ENCODE results near the gene CD300A. TPM values are rescaled to one million over a fixed set of nuclear protein-coding genes. Genes with fewer than 3 reads are reported as not detected.
"Not testable (repeated sequence)": the region's sequence is repeated elsewhere in the genome, so short reads cannot be mapped to it uniquely, and the experiment has no call there.

The CD300A gene
- total RNA-seq, 1 donor: not detected

- TF ChIP-seq CTCF (IDR thresholded peaks at IDR 0.05; ENCODE audit: insufficient read depth, low read length): no peak
- DNase-seq (ENCODE audit: low read depth): no peak
- no peak overlapping the region for H3K4me3 ChIP-seq (ENCODE audit: low read depth, low read length)
Measured at GRCh38 chr17:74514632-74515334, 48.3 kb downstream of the CD300A start.

- TF ChIP-seq CTCF (IDR thresholded peaks at IDR 0.05; ENCODE audit: insufficient read depth, low read length): no peak
- no peak overlapping the region for H3K4me3 ChIP-seq (ENCODE audit: low read depth, low read length)
Measured at GRCh38 chr17:74515941-74516340, 49.5 kb downstream of the CD300A start.

GRCh38 chr17:74516561-74517328 lies 50.3 kb downstream of the CD300A start:
- no peak for TF ChIP-seq CTCF (IDR thresholded peaks at IDR 0.05; ENCODE audit: insufficient read depth, low read length)
- H3K4me3 ChIP-seq (ENCODE audit: low read depth, low read length): no peak overlapping the region
- DNase-seq (ENCODE audit: low read depth): no peak

More at GRCh38 chr17:74515941-74516340, 49.5 kb downstream of the CD300A start:
- DNase-seq (ENCODE audit: low read depth): no peak

- not testable (repeated sequence) for H3K4me3 ChIP-seq (ENCODE audit: low read depth, low read length); DNase-seq (ENCODE audit: low read depth)
Measured at GRCh38 chr17:74518413-74518981, 52.1 kb downstream of the CD300A start.

GRCh38 chr17:74520016-74520434 lies 53.6 kb downstream of the CD300A start:
- no peak overlapping the region for H3K4me3 ChIP-seq (ENCODE audit: low read depth, low read length)
- no peak for DNase-seq (ENCODE audit: low read depth)
- no peak for TF ChIP-seq CTCF (IDR thresholded peaks at IDR 0.05; ENCODE audit: insufficient read depth, low read length)

- no peak overlapping the region for H3K4me3 ChIP-seq (ENCODE audit: low read depth, low read length)
- no peak for DNase-seq (ENCODE audit: low read depth)
- no peak for TF ChIP-seq CTCF (IDR thresholded peaks at IDR 0.05; ENCODE audit: insufficient read depth, low read length)
Measured at GRCh38 chr17:74520790-74521480, 54.5 kb downstream of the CD300A start.
